Measurements from ENCODE around the gene COP1. TPM values are rescaled to one million over a fixed set of nuclear protein-coding genes. Genes with fewer than 3 reads are reported as not detected.

Gene COP1
- total and polyA plus RNA-seq, 2 of the 8 experiments (the other 6 are each of a cell fraction or from before 2014, with no cell fraction given): 26.2 to 44.9 TPM

GRCh38 chr1:176022574-176022973, 184.5 kb downstream of the COP1 start:
- POLR2A ChIA-PET (ENCODE audit: partially characterized antibody): no interaction called here
- 83% methylated on average over 3 of the region's 3 CpGs; no CpG with 5 or more reads in 1 of the 2 experiments for whole genome bisulfite sequencing, 2 experiments (ENCODE audit: extremely low coverage in 1 of 2, insufficient coverage in 1 of 2, insufficient read length in 1 of 2, insufficient replicate concordance in 2 of 2, low coverage in 1 of 2, low lambda C conversion rate in 2 of 2, missing lambda C conversion rate in 1 of 2)
- no peak overlapping the region for H4K8ac ChIP-seq (ENCODE audit: extremely low read depth, insufficient read depth, low read length)

More at GRCh38 chr1:176022574-176022973, 184.5 kb downstream of the COP1 start:
- H3K79me2 ChIP-seq (ENCODE audit: control insufficient read depth in 1 of 2, insufficient read depth in 2 of 2, low read length in 2 of 2): no peaks in the 10 kb centered on the region
- no peak overlapping the region for H2BK20ac ChIP-seq (ENCODE audit: low read length)
- DNase-seq (ENCODE audit: low read depth in 1 of 2, low spot score in 2 of 2): no peak
- H3K9me3 ChIP-seq (ENCODE audit: insufficient read depth in 2 of 2, low read depth in 1 of 2, low read length in 1 of 2): no peaks in the 10 kb centered on the region
- no peaks in the 10 kb centered on the region for H3K79me1 ChIP-seq (ENCODE audit: low read depth, low read length)
- no peak overlapping the region for H2BK120ac ChIP-seq (replicated peaks; ENCODE audit: low read depth, low read length)
- no peak overlapping the region for H3K14ac ChIP-seq (ENCODE audit: insufficient read length)
- no peak overlapping the region for H3K4me3 ChIP-seq (ENCODE audit: extremely low read depth in 1 of 4, insufficient read depth in 2 of 4, low read depth in 3 of 4, low read length in 4 of 4)
- CTCF ChIA-PET (ENCODE audit: partially characterized antibody): interaction anchor here (0.9 to 2.3 kb wide), 3 partner anchors 8 to 137 kb away, joined by 3 to 6 read pairs (median 3); no protein-coding TSS in a partner anchor
- no peaks in the 10 kb centered on the region for H3K23me2 ChIP-seq (ENCODE audit: low read depth, low read length)
- no peak overlapping the region for H2BK15ac ChIP-seq (ENCODE audit: low read length)
- H3K4me2 ChIP-seq (ENCODE audit: insufficient read depth in 1 of 2, low read depth in 2 of 2, low read length in 2 of 2): no peak overlapping the region
- H4K91ac ChIP-seq (replicated peaks; ENCODE audit: insufficient read length, low read length): no peak overlapping the region
- no peak overlapping the region for H3K18ac ChIP-seq (ENCODE audit: extremely low read depth, low read length)
- no peak for FAIRE-seq
- H3K9ac ChIP-seq (replicated peaks in 1 of 4; ENCODE audit: extremely low read depth in 1 of 4, low read depth in 3 of 4, low read length in 3 of 4): no peak overlapping the region
- no peaks in the 10 kb centered on the region; a peak in 1 of 8 replicates for H3K36me3 ChIP-seq (ENCODE audit: control insufficient read depth in 2 of 4, insufficient read depth in 4 of 4, low read length in 3 of 4)
- H2BK5ac ChIP-seq (ENCODE audit: low read depth, low read length): no peak overlapping the region
- no peak for TF ChIP-seq SRF (IDR thresholded peaks at IDR 0.05; ENCODE audit: low read depth, low read length)
- no peak for TF ChIP-seq BACH1 (IDR thresholded peaks at IDR 0.05; ENCODE audit: low read length)
- TF ChIP-seq RFX5 (IDR thresholded peaks at IDR 0.05; ENCODE audit: borderline replicate concordance, low read depth, low read length): no peak
- TF ChIP-seq JUN (IDR thresholded peaks at IDR 0.05; ENCODE audit: low read depth, low read length): no peak
- no peak for TF ChIP-seq ATF2 (IDR thresholded peaks at IDR 0.05; ENCODE audit: low read length)
- no peak for TF ChIP-seq NRF1 (IDR thresholded peaks at IDR 0.05; ENCODE audit: low read depth, low read length)
- H3K27me3 ChIP-seq (replicated peaks in 1 of 4; ENCODE audit: control insufficient read depth in 3 of 4, extremely low read depth in 1 of 4, insufficient read depth in 3 of 4, low read length in 3 of 4): no peaks in the 10 kb centered on the region
- H3K27ac ChIP-seq (ENCODE audit: low read depth, low read length): no peak overlapping the region
- H3K4ac ChIP-seq (replicated peaks; ENCODE audit: insufficient read length, low read depth, low read length): no peak overlapping the region
- no peak overlapping the region for H3K56ac ChIP-seq (replicated peaks; ENCODE audit: insufficient read length, low read depth, low read length)
- no peaks in the 10 kb centered on the region for H3K4me1 ChIP-seq (replicated peaks in 1 of 4; ENCODE audit: control insufficient read depth in 3 of 4, insufficient read depth in 4 of 4, low read length in 3 of 4)
- no peak overlapping the region for H2AK5ac ChIP-seq (ENCODE audit: low read depth, low read length)
- H4K5ac ChIP-seq (ENCODE audit: insufficient read length, low read depth, low read length): no peak overlapping the region
- H4K20me1 ChIP-seq (replicated peaks in 1 of 2; ENCODE audit: control insufficient read depth in 1 of 2, insufficient read depth in 2 of 2, low read length in 2 of 2): no peaks in the 10 kb centered on the region
- no peak overlapping the region for H3K23ac ChIP-seq (ENCODE audit: insufficient read length)
- no peak overlapping the region for H2BK12ac ChIP-seq (ENCODE audit: low read depth, low read length)
- no peak overlapping the region for H2AFZ ChIP-seq (ENCODE audit: low read length)
